Activated CD4-positive, alpha-beta T cell treated with anti-CD3 and anti-CD28 coated beads for 36 hours (primary cell): ENCODE measurements around the gene INPP5D. TPM values are rescaled to one million over a fixed set of nuclear protein-coding genes. Genes with fewer than 3 reads are reported as not detected.
A peak's percentile ranks its signal among the peaks of the same experiment; 100 is the strongest.
"Not testable (repeated sequence)": the region's sequence is repeated elsewhere in the genome, so short reads cannot be mapped to it uniquely, and the experiment has no call there.

Experiments used
- ATAC-seq: fragments of 200-7000 bp; cut with Tn5 transposase; one replicate; pipeline ENCODE4 v1.10.0; 2021; ENCODE audit warnings: mild to moderate bottlenecking, moderate library complexity
- CTCF ChIA-PET: fragments of 350-600 bp; sonication (Branson Sonifier 250); formaldehyde crosslinking; loops from one replicate; lab custom pipeline; 2021; ENCODE audit warnings: antibody characterized with exemption; lab: Charles Lee
- POLR2A ChIA-PET: fragments of 350-600 bp; sonication (Branson Sonifier 250); formaldehyde crosslinking; loops from one replicate; lab custom pipeline; 2021; ENCODE audit warnings: antibody characterized with exemption, inconsistent platforms; lab: Charles Lee
- DNase-seq: peaks from one replicate; pipeline ENCODE4 v3.0.0-alpha.2; 2020
- H3K27ac Mint-ChIP-seq: one replicate; pipeline ENCODE4 v1.8.0; 2021; ENCODE audit warnings: mixed read lengths
- H3K27me3 Mint-ChIP-seq: one replicate; pipeline ENCODE4 v1.8.0; 2021; ENCODE audit warnings: mixed read lengths
- H3K36me3 Mint-ChIP-seq: one replicate; pipeline ENCODE4 v1.8.0; 2021; ENCODE audit warnings: low read depth, mixed read lengths
- H3K4me1 Mint-ChIP-seq: one replicate; pipeline ENCODE4 v1.8.0; 2021; ENCODE audit warnings: mixed read lengths
- H3K4me3 Mint-ChIP-seq: one replicate; pipeline ENCODE4 v1.8.0; 2021; ENCODE audit warnings: mild to moderate bottlenecking, moderate library complexity, mixed read lengths
- H3K9me3 Mint-ChIP-seq: one replicate; pipeline ENCODE4 v1.8.0; 2021; ENCODE audit warnings: low read depth, mixed read lengths
- intact Hi-C, 2 experiments: fragments of 100-400 bp; cut with DNase I in 1 of 2; cut with micrococcal nuclease in 1 of 2; formaldehyde crosslinking; loops; one replicate each; pipeline versions ENCODE4 v1.14.2 to v1.15.1; 2022 to 2024; cut with DNase I, micrococcal nuclease
- total RNA-seq, 2 experiments: library from RNA; stranded (reverse); gene quantifications; one replicate each; pipeline ENCODE4 v1.2.3, GENCODE V29; 2021

INPP5D gene
- total RNA-seq = 10 to 100 TPM; 40.5 to 53.4 TPM

GRCh38 chr2:233059797-233060500 lies at the start of gene INPP5D:
INPP5D (plus strand) TSS chr2:233060342; CDS start chr2:233060479, 137 bp downstream.
- peaks cover 30% of the 10 kb centered on the region for H3K4me1 Mint-ChIP-seq
- H3K4me3 Mint-ChIP-seq = peak within 1 kb of the TSS; percentile 96
- no peaks in the 10 kb centered on the region for H3K9me3 Mint-ChIP-seq
- DNase-seq (peak; percentile 83), ATAC-seq (peak; percentile 68)
- H3K27me3 Mint-ChIP-seq = no peaks in the 10 kb centered on the region
- peak within 1 kb of the TSS; percentile 90 for H3K27ac Mint-ChIP-seq
- ChIA-PET CTCF (interaction anchor here (0.7 to 3.4 kb wide), 21 partner anchors 8 to 209 kb away, joined by 3 to 22 read pairs (median 4); partner anchors contain the start of gene ATG16L1), POLR2A (interaction anchor here (0.5 to 2.4 kb wide), 7 partner anchors 15 to 1384 kb away, joined by 3 to 29 read pairs (median 4); partner anchors contain the start of gene ATG16L1)
- intact Hi-C loops = loop anchor here (1.0 to 10.0 kb wide), 8 partner anchors 40 to 455 kb away; partner anchors contain the start of genes ATG16L1 (in 1 of the 2), DGKD (in 1 of the 2) and GIGYF2 (in 1 of the 2)
- peaks cover 4% of the 10 kb centered on the region for H3K36me3 Mint-ChIP-seq

GRCh38 chr2:233010569-233011267 lies 49.4 kb upstream of the INPP5D start:
- H3K9me3 Mint-ChIP-seq = no peaks in the 10 kb centered on the region
- H3K4me3 Mint-ChIP-seq = no peak overlapping the region
- no peaks in the 10 kb centered on the region for H3K36me3 Mint-ChIP-seq
- no peak overlapping the region for H3K27ac Mint-ChIP-seq
- H3K4me1 Mint-ChIP-seq = no peaks in the 10 kb centered on the region
- POLR2A ChIA-PET = no interaction called here
- ATAC-seq (no peak), DNase-seq (no peak)
- CTCF ChIA-PET = no interaction called here
- H3K27me3 Mint-ChIP-seq = peaks cover 2% of the 10 kb centered on the region
- intact Hi-C loops = no loop called here

- H3K27ac Mint-ChIP-seq = no peak overlapping the region
- no peaks in the 10 kb centered on the region for H3K36me3 Mint-ChIP-seq
- H3K27me3 Mint-ChIP-seq = peaks cover 2% of the 10 kb centered on the region
- no peaks in the 10 kb centered on the region for H3K9me3 Mint-ChIP-seq
- ChIA-PET POLR2A (no interaction called here), CTCF (no interaction called here)
- no peak overlapping the region for H3K4me3 Mint-ChIP-seq
- intact Hi-C loops = no loop called here
- DNase-seq = no peak
- no peaks in the 10 kb centered on the region for H3K4me1 Mint-ChIP-seq
- no peak for ATAC-seq
Observed at GRCh38 chr2:233011268-233011650, 48.9 kb upstream of the INPP5D start.

- Mint-ChIP-seq H3K4me1 (no peaks in the 10 kb centered on the region), H3K36me3 (no peaks in the 10 kb centered on the region), H3K4me3 (no peak overlapping the region), H3K27ac (no peak overlapping the region), H3K27me3 (peaks cover 2% of the 10 kb centered on the region), H3K9me3 (no peaks in the 10 kb centered on the region)
- intact Hi-C loops = no loop called here
- POLR2A ChIA-PET = interaction anchor here (0.6 kb wide), 1 partner anchor 383 kb away, joined by 3 read pairs; no protein-coding TSS in a partner anchor
- CTCF ChIA-PET = no interaction called here
- DNase-seq (no peak), ATAC-seq (no peak)
Observed at GRCh38 chr2:233011702-233012131, 48.4 kb upstream of the INPP5D start.

GRCh38 chr2:233012301-233012971 lies 47.7 kb upstream of the INPP5D start:
- ATAC-seq (no peak), DNase-seq (no peak)
- POLR2A ChIA-PET = interaction anchor here (0.6 kb wide), 1 partner anchor 384 kb away, joined by 3 read pairs; no protein-coding TSS in a partner anchor
- H3K4me1 Mint-ChIP-seq = no peaks in the 10 kb centered on the region
- CTCF ChIA-PET = no interaction called here
- no peaks in the 10 kb centered on the region for H3K36me3 Mint-ChIP-seq
- H3K4me3 Mint-ChIP-seq = no peak overlapping the region
- H3K27ac Mint-ChIP-seq = no peak overlapping the region
- peaks cover under 1% of the 10 kb centered on the region for H3K9me3 Mint-ChIP-seq
- intact Hi-C loops = no loop called here
- peaks cover 2% of the 10 kb centered on the region for H3K27me3 Mint-ChIP-seq

- Mint-ChIP-seq H3K4me3 (no peak within 1 kb of the TSS), H3K4me1 (no peaks in the 10 kb centered on the region), H3K27me3 (peaks cover 2% of the 10 kb centered on the region), H3K36me3 (no peaks in the 10 kb centered on the region), H3K9me3 (peaks cover 2% of the 10 kb centered on the region), H3K27ac (no peak within 1 kb of the TSS)
- POLR2A ChIA-PET = no interaction called here
- CTCF ChIA-PET = no interaction called here
- no peak for DNase-seq
- no peak for ATAC-seq
- intact Hi-C loops = no loop called here
Observed at GRCh38 chr2:233013027-233013461, 47.1 kb upstream of the INPP5D start, which contains the start of gene NGEF. NGEF (minus strand) TSS chr2:233013256; CDS start chr2:232974890, 38,366 bp downstream.

- DNase-seq (no peak), ATAC-seq (no peak)
- Mint-ChIP-seq H3K27me3 (peaks cover 2% of the 10 kb centered on the region), H3K36me3 (no peaks in the 10 kb centered on the region), H3K4me3 (no peak overlapping the region), H3K4me1 (no peaks in the 10 kb centered on the region), H3K9me3 (peaks cover 2% of the 10 kb centered on the region), H3K27ac (no peak overlapping the region)
- POLR2A ChIA-PET = no interaction called here
- CTCF ChIA-PET = interaction anchor here (0.7 kb wide), 1 partner anchor 33 kb away, joined by 3 read pairs; no protein-coding TSS in a partner anchor
- intact Hi-C loops = no loop called here
Observed at GRCh38 chr2:233013650-233014049, 46.5 kb upstream of the INPP5D start.

GRCh38 chr2:233015019-233015645 lies 45.0 kb upstream of the INPP5D start:
- Mint-ChIP-seq H3K36me3 (no peaks in the 10 kb centered on the region), H3K9me3 (peaks cover 2% of the 10 kb centered on the region), H3K27ac (no peak overlapping the region), H3K4me1 (no peaks in the 10 kb centered on the region), H3K4me3 (no peak overlapping the region), H3K27me3 (peaks cover 2% of the 10 kb centered on the region)
- POLR2A ChIA-PET = no interaction called here
- CTCF ChIA-PET = no interaction called here
- no peak for DNase-seq
- intact Hi-C loops = no loop called here
- no peak for ATAC-seq

- no peaks in the 10 kb centered on the region for H3K36me3 Mint-ChIP-seq
- no peak for DNase-seq
- ChIA-PET CTCF (interaction anchor here (0.9 kb wide), 1 partner anchor 13 kb away, joined by 3 read pairs; no protein-coding TSS in a partner anchor), POLR2A (no interaction called here)
- peaks cover 2% of the 10 kb centered on the region for H3K9me3 Mint-ChIP-seq
- intact Hi-C loops = no loop called here
- no peak overlapping the region for H3K27ac Mint-ChIP-seq
- no peak for ATAC-seq
- H3K4me3 Mint-ChIP-seq = no peak overlapping the region
- H3K27me3 Mint-ChIP-seq = no peaks in the 10 kb centered on the region
- no peaks in the 10 kb centered on the region for H3K4me1 Mint-ChIP-seq
Observed at GRCh38 chr2:233017947-233018346, 42.2 kb upstream of the INPP5D start.

GRCh38 chr2:233019610-233020009 lies 40.5 kb upstream of the INPP5D start:
- H3K9me3 Mint-ChIP-seq, H3K4me3 Mint-ChIP-seq, H3K4me1 Mint-ChIP-seq, POLR2A ChIA-PET, CTCF ChIA-PET, H3K27me3 Mint-ChIP-seq, ATAC-seq, intact Hi-C loops, H3K27ac Mint-ChIP-seq, DNase-seq, H3K36me3 Mint-ChIP-seq: not testable (repeated sequence)

GRCh38 chr2:233020454-233020853 lies 39.7 kb upstream of the INPP5D start:
- no peak overlapping the region for H3K27ac Mint-ChIP-seq
- intact Hi-C loops = no loop called here
- H3K9me3 Mint-ChIP-seq = peaks cover 2% of the 10 kb centered on the region
- DNase-seq (no peak), ATAC-seq (no peak)
- ChIA-PET POLR2A (no interaction called here), CTCF (no interaction called here)
- H3K4me1 Mint-ChIP-seq = no peaks in the 10 kb centered on the region
- no peak overlapping the region for H3K4me3 Mint-ChIP-seq
- H3K36me3 Mint-ChIP-seq = no peaks in the 10 kb centered on the region
- no peaks in the 10 kb centered on the region for H3K27me3 Mint-ChIP-seq
